ENCODE measurements around the gene CCDC185. TPM values are rescaled to one million over a fixed set of nuclear protein-coding genes. Genes with fewer than 3 reads are reported as not detected.

Gene CCDC185
- total and polyA plus RNA-seq, 2 donors (not counting 1 experiment from before 2014, with no cell fraction given) = not detected

GRCh38 chr1:223417444-223417843 is 24.2 kb downstream of the CCDC185 start:
- WGBS (ENCODE audit: insufficient coverage) = no CpG with 5 or more reads among the region's 2 CpGs
- TF ChIP-seq EZH2 (IDR thresholded peaks at IDR 0.05; ENCODE audit: borderline replicate concordance, insufficient read depth, low read depth, low read length, poor library complexity, severe bottlenecking) (no peak), CTCF (IDR thresholded peaks at IDR 0.05) (no peak)

GRCh38 chr1:223417903-223418663 is 24.9 kb downstream of the CCDC185 start:
- Mint-ChIP-seq H3K9me3 (ENCODE audit: insufficient read depth) (no peaks in the 10 kb centered on the region), H3K27me3 (no peaks in the 10 kb centered on the region), H3K27ac (no peak overlapping the region), H3K4me3 (no peak overlapping the region), H3K4me1 (no peaks in the 10 kb centered on the region)
- Histone ChIP-seq H3K36me3 (replicated peaks in 1 of 2; ENCODE audit: control extremely low read depth in 1 of 2, control insufficient read depth in 1 of 2, extremely low read depth in 1 of 2, insufficient read depth in 2 of 2, low read length in 1 of 2) (no peaks in the 10 kb centered on the region), H3K4me2 (replicated peaks; ENCODE audit: low read depth, low read length, poor library complexity, severe bottlenecking) (no peak overlapping the region), H2AFZ (ENCODE audit: insufficient read depth, low read depth, low read length, poor library complexity, severe bottlenecking) (no peak overlapping the region), H4K20me1 (ENCODE audit: control insufficient read depth, insufficient read depth, low read length, poor library complexity, severe bottlenecking) (no peaks in the 10 kb centered on the region), H3K27ac (ENCODE audit: low read length in 2 of 2) (no peak overlapping the region), H3K9me3 (ENCODE audit: control extremely low read depth in 1 of 3, control insufficient read depth in 2 of 3, insufficient read depth in 1 of 3, low read length in 2 of 3) (no peaks in the 10 kb centered on the region), H3K27me3 (replicated peaks in 1 of 4; ENCODE audit: control extremely low read depth in 1 of 4, control insufficient read depth in 3 of 4, insufficient read depth in 4 of 4, low read length in 3 of 4) (no peaks in the 10 kb centered on the region), H3K9ac (ENCODE audit: low read length) (no peak overlapping the region), H3K4me1 (ENCODE audit: control insufficient read depth in 2 of 2, insufficient read depth in 2 of 2, low read length in 2 of 2) (no peaks in the 10 kb centered on the region), H3K4me3 (ENCODE audit: control extremely low read depth in 1 of 5, extremely low read depth in 1 of 5, insufficient read depth in 1 of 5, low read depth in 2 of 5, low read length in 4 of 5) (no peak overlapping the region), H3K79me2 (ENCODE audit: control insufficient read depth, insufficient read depth, low read length) (no peaks in the 10 kb centered on the region)
- ATAC-seq (ENCODE audit: low read depth) (no peak), DNase-seq (no peak)
- POLR2A ChIA-PET = no interaction called here
- TF ChIP-seq EZH2 (IDR thresholded peaks at IDR 0.05; ENCODE audit: borderline replicate concordance, insufficient read depth, low read depth, low read length, poor library complexity, severe bottlenecking) (no peak), CTCF (IDR thresholded peaks at IDR 0.05) (no peak)
- 80% methylated on average over 3 of the region's 7 CpGs for WGBS (ENCODE audit: insufficient coverage)
- intact Hi-C loops (cut with micrococcal nuclease) = no loop called here
- CTCF ChIA-PET = interaction anchor here (0.6 kb wide), 1 partner anchor 71 kb away, joined by 4 read pairs; no protein-coding TSS in a partner anchor

More at GRCh38 chr1:223417444-223417843, 24.2 kb downstream of the CCDC185 start:
- Histone ChIP-seq H3K36me3 (replicated peaks in 1 of 2; ENCODE audit: control extremely low read depth in 1 of 2, control insufficient read depth in 1 of 2, extremely low read depth in 1 of 2, insufficient read depth in 2 of 2, low read length in 1 of 2) (no peaks in the 10 kb centered on the region), H3K4me3 (ENCODE audit: control extremely low read depth in 1 of 5, extremely low read depth in 1 of 5, insufficient read depth in 1 of 5, low read depth in 2 of 5, low read length in 4 of 5) (no peak overlapping the region), H3K4me2 (replicated peaks; ENCODE audit: low read depth, low read length, poor library complexity, severe bottlenecking) (no peak overlapping the region), H3K79me2 (ENCODE audit: control insufficient read depth, insufficient read depth, low read length) (no peaks in the 10 kb centered on the region), H3K9ac (ENCODE audit: low read length) (no peak overlapping the region), H3K4me1 (ENCODE audit: control insufficient read depth in 2 of 2, insufficient read depth in 2 of 2, low read length in 2 of 2) (no peaks in the 10 kb centered on the region), H3K9me3 (ENCODE audit: control extremely low read depth in 1 of 3, control insufficient read depth in 2 of 3, insufficient read depth in 1 of 3, low read length in 2 of 3) (no peaks in the 10 kb centered on the region), H3K27ac (ENCODE audit: low read length in 2 of 2) (no peak overlapping the region), H2AFZ (ENCODE audit: insufficient read depth, low read depth, low read length, poor library complexity, severe bottlenecking) (no peak overlapping the region), H4K20me1 (ENCODE audit: control insufficient read depth, insufficient read depth, low read length, poor library complexity, severe bottlenecking) (no peaks in the 10 kb centered on the region), H3K27me3 (replicated peaks in 1 of 4; ENCODE audit: control extremely low read depth in 1 of 4, control insufficient read depth in 3 of 4, insufficient read depth in 4 of 4, low read length in 3 of 4) (no peaks in the 10 kb centered on the region)
- Mint-ChIP-seq H3K4me3 (no peak overlapping the region), H3K27me3 (no peaks in the 10 kb centered on the region), H3K27ac (no peak overlapping the region), H3K9me3 (ENCODE audit: insufficient read depth) (no peaks in the 10 kb centered on the region), H3K4me1 (no peaks in the 10 kb centered on the region)
- intact Hi-C loops (cut with micrococcal nuclease) = no loop called here
- POLR2A ChIA-PET = no interaction called here
- CTCF ChIA-PET = interaction anchor here (0.6 kb wide), 1 partner anchor 71 kb away, joined by 4 read pairs; no protein-coding TSS in a partner anchor
- DNase-seq (no peak), ATAC-seq (ENCODE audit: low read depth) (no peak)

All from B cell (primary cell).